ENCODE results near the gene DLGAP1.
"Not testable (repeated sequence)": the region's sequence is repeated elsewhere in the genome, so short reads cannot be mapped to it uniquely, and the experiment has no call there.

The DLGAP1 gene

GRCh38 chr18:4455113-4455811, at the start of gene DLGAP1:
DLGAP1 (minus strand) TSS chr18:4455307.
- no peak for DNase-seq (ENCODE audit: low spot score)
- TF ChIP-seq CTCF (IDR thresholded peaks at IDR 0.05), result no peak
- Histone ChIP-seq H3K4me3 (peak within 1 kb of the TSS; percentile 74), H3K27ac (peak within 1 kb of the TSS in 1 of 2 donors; percentile 67)

GRCh38 chr18:4494703-4495284, 39.7 kb upstream of the DLGAP1 start:
- not testable (repeated sequence) for H3K4me3 ChIP-seq; DNase-seq (ENCODE audit: low spot score)

GRCh38 chr18:4468511-4468910, 13.4 kb upstream of the DLGAP1 start:
- Histone ChIP-seq H3K27ac (no peak overlapping the region), H3K4me3 (no peak overlapping the region)
- no peak for DNase-seq (ENCODE audit: low spot score)
- no peak for TF ChIP-seq CTCF (IDR thresholded peaks at IDR 0.05)

More at GRCh38 chr18:4494703-4495284, 39.7 kb upstream of the DLGAP1 start:
- H3K27ac ChIP-seq, result not testable (repeated sequence)

- peak overlapping the region in 1 of 2 donors; percentile 67 for H3K27ac ChIP-seq
- TF ChIP-seq CTCF (IDR thresholded peaks at IDR 0.05), result no peak
- peak overlapping the region; percentile 74 for H3K4me3 ChIP-seq
- no peak for DNase-seq (ENCODE audit: low spot score)
Observed at GRCh38 chr18:4454537-4455112, 482 bp downstream of the DLGAP1 start.

- Histone ChIP-seq H3K27ac (peak overlapping the region in 1 of 2 donors; percentile 39), H3K4me3 (peak overlapping the region; percentile 74)
- no peak for DNase-seq (ENCODE audit: low spot score)
- TF ChIP-seq CTCF (IDR thresholded peaks at IDR 0.05), result no peak
Observed at GRCh38 chr18:4453874-4454536, 1.1 kb downstream of the DLGAP1 start.

GRCh38 chr18:4453567-4453873, 1.6 kb downstream of the DLGAP1 start:
- TF ChIP-seq CTCF (IDR thresholded peaks at IDR 0.05), result no peak
- peak overlapping the region in 1 of 2 donors; percentile 39 for H3K27ac ChIP-seq
- peak overlapping the region; percentile 74 for H3K4me3 ChIP-seq
- DNase-seq (ENCODE audit: low spot score), result no peak

- DNase-seq (ENCODE audit: low spot score), result no peak
- no peak for TF ChIP-seq CTCF (IDR thresholded peaks at IDR 0.05)
- Histone ChIP-seq H3K4me3 (peak overlapping the region; percentile 23), H3K27ac (no peak overlapping the region)
Observed at GRCh38 chr18:4450065-4450658, 4.9 kb downstream of the DLGAP1 start.
